ENCODE data around the gene GRB10.

GRB10 gene

GRCh38 chr7:50650057-50650664 lies 132.5 kb downstream of the GRB10 start:
- Histone ChIP-seq H3K36me3 (ENCODE audit: control insufficient read depth, insufficient read depth, low read length) (no peaks in the 10 kb centered on the region), H3K4me3 (ENCODE audit: low read depth, low read length) (no peak overlapping the region), H3K27me3 (ENCODE audit: control insufficient read depth, insufficient read depth, low read length) (no peaks in the 10 kb centered on the region), H3K4me2 (ENCODE audit: low read length) (no peak overlapping the region), H3K79me2 (no peaks in the 10 kb centered on the region), H3K9ac (no peak overlapping the region), H3K4me1 (no peaks in the 10 kb centered on the region), H3K27ac (no peak overlapping the region), H3K9me3 (ENCODE audit: control insufficient read depth, low read length) (no peaks in the 10 kb centered on the region), H2AFZ (no peak overlapping the region)
- no peak for TF ChIP-seq CTCF (IDR thresholded peaks at IDR 0.05)

GRCh38 chr7:50649259-50649885 lies 133.3 kb downstream of the GRB10 start:
- H3K9ac ChIP-seq: no peak overlapping the region
- no peak for TF ChIP-seq CTCF (IDR thresholded peaks at IDR 0.05)
- no peak overlapping the region for H3K4me2 ChIP-seq (ENCODE audit: low read length)
- H3K9me3 ChIP-seq (ENCODE audit: control insufficient read depth, low read length): no peaks in the 10 kb centered on the region
- H3K4me1 ChIP-seq: no peaks in the 10 kb centered on the region
- H3K4me3 ChIP-seq (ENCODE audit: low read depth, low read length): no peak overlapping the region
- H3K36me3 ChIP-seq (ENCODE audit: control insufficient read depth, insufficient read depth, low read length): no peaks in the 10 kb centered on the region
- no peak overlapping the region for H3K27ac ChIP-seq
- H2AFZ ChIP-seq: no peak overlapping the region
- no peaks in the 10 kb centered on the region for H3K79me2 ChIP-seq
- no peaks in the 10 kb centered on the region for H3K27me3 ChIP-seq (ENCODE audit: control insufficient read depth, insufficient read depth, low read length)

- Histone ChIP-seq H2AFZ (no peak overlapping the region), H3K36me3 (ENCODE audit: control insufficient read depth, insufficient read depth, low read length) (no peaks in the 10 kb centered on the region), H3K9ac (no peak overlapping the region), H3K4me2 (ENCODE audit: low read length) (no peak overlapping the region), H3K9me3 (ENCODE audit: control insufficient read depth, low read length) (no peaks in the 10 kb centered on the region), H3K27ac (no peak overlapping the region), H3K4me3 (ENCODE audit: low read depth, low read length) (no peak overlapping the region), H3K4me1 (no peaks in the 10 kb centered on the region), H3K27me3 (ENCODE audit: control insufficient read depth, insufficient read depth, low read length) (no peaks in the 10 kb centered on the region), H3K79me2 (no peaks in the 10 kb centered on the region)
- TF ChIP-seq CTCF (IDR thresholded peaks at IDR 0.05): no peak
Observed at GRCh38 chr7:50648570-50649169, 134.0 kb downstream of the GRB10 start.

GRCh38 chr7:50648076-50648475 lies 134.6 kb downstream of the GRB10 start:
- no peak overlapping the region for H3K27ac ChIP-seq
- H3K36me3 ChIP-seq (ENCODE audit: control insufficient read depth, insufficient read depth, low read length): no peaks in the 10 kb centered on the region

More at GRCh38 chr7:50648076-50648475, 134.6 kb downstream of the GRB10 start:
- Histone ChIP-seq H3K4me3 (ENCODE audit: low read depth, low read length) (no peak overlapping the region), H3K9me3 (ENCODE audit: control insufficient read depth, low read length) (no peaks in the 10 kb centered on the region), H3K27me3 (ENCODE audit: control insufficient read depth, insufficient read depth, low read length) (no peaks in the 10 kb centered on the region), H3K79me2 (no peaks in the 10 kb centered on the region), H3K4me1 (no peaks in the 10 kb centered on the region), H3K9ac (no peak overlapping the region), H3K4me2 (ENCODE audit: low read length) (no peak overlapping the region), H2AFZ (no peak overlapping the region)
- TF ChIP-seq CTCF (IDR thresholded peaks at IDR 0.05): no peak
